Glomerular endothelial cell (primary cell): Measurements from ENCODE around the gene FAM13B. TPM values are rescaled to one million over a fixed set of nuclear protein-coding genes. Genes with fewer than 3 reads are reported as not detected.
"Not testable (repeated sequence)": the region's sequence is repeated elsewhere in the genome, so short reads cannot be mapped to it uniquely, and the experiment has no call there.

Experiments used
- DNase-seq: peaks from one replicate; pipeline ENCODE4 v3.0.0-alpha.2; 2011; ENCODE audit warnings: low read depth, low spot score; ENCODE audit errors: extremely low read depth
- total RNA-seq: library from RNA; depleted of rRNA; stranded (reverse); fragments of >200 nt; gene quantifications from 2 replicates; pipeline ENCODE4 v1.2.3, GENCODE V29; 2015

Gene FAM13B
- total RNA-seq, 1 donor from 2014 or later: 16.2 TPM

DNA sequence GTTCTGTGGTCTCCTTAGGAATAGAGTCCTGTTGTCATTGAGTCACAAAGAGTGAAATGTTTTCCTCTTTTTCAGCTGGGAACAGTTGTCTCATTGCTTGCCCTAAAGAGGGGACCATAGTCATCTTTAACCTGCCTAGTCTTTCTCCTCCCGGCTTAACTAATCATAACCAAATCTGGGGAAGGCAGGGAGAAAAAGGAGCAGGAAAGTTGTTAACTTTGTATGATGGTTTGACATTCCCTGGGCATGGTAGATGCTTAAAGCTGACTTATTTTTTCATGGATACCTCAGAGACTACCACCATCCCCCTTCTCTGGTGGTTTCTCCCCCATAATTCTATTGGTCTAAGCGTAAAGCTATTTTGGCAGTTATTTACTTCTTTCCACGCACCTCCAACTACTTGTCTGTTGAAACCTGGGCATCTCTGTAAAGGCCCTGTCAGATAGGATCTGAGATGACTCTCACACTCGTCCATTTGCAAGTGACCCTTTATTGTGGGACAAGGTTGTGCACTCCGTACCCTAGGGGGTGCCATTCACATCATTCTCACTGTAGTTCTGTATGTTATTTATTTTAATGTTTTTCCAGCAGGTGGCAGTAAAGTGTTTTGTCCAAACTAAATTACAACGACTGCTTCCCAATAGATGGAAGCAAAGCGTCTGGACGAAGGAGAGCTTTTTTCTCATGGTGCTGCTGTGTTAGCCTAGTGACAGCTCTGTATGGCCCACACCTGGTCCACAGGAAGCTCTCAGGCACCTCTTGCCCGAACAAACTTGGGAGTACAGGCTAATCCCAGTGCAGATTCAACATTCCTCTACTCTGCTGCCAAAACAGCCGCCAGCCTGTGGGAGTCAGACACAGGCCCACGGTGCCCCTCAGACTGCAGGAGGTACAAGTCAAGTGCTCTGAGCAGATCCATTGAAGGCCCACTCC lies 3.0 kb upstream of the FAM13B start:
- peak; percentile 87 for DNase-seq

DNA sequence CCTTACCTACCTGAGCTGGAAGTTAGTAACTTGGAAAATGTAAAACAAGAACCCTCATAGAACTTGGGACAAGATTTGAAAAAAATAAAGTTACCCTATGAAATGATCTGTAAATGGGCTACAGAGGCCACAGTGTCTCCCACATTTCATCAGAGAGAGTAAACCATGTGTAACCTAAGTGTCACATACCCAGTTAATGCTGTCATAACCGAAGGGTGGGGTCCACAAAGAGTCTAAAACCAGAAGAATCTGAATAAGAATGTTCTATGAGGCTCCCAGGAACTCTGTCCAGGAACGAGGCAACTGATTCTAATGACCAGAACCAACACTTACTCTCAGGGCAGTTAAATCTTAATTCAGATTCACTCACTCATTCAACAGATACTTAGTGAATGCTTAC lies 1.0 kb upstream of the FAM13B start:
- no peak for DNase-seq

DNA sequence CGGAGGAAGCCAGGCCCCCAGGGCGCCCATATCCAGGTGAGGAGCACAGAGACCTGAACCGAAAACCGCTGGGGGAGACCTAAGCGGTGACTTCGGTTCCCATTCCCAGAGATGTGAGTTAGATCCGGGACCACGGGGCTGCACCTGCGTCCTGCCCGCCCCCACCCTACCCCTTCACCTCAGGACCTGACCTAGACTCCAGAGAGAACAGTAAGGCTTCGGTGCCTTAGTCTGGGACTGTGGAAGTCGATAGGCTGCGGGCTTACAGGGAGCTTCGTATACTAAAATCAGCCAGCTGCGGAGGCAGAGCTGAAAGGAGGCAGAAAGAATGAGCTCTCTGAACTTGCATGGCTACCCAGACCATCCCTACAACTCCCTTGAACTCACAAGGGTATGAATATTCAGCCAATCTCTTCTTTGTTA lies 518 bp upstream of the FAM13B start:
- no peak for DNase-seq

DNA sequence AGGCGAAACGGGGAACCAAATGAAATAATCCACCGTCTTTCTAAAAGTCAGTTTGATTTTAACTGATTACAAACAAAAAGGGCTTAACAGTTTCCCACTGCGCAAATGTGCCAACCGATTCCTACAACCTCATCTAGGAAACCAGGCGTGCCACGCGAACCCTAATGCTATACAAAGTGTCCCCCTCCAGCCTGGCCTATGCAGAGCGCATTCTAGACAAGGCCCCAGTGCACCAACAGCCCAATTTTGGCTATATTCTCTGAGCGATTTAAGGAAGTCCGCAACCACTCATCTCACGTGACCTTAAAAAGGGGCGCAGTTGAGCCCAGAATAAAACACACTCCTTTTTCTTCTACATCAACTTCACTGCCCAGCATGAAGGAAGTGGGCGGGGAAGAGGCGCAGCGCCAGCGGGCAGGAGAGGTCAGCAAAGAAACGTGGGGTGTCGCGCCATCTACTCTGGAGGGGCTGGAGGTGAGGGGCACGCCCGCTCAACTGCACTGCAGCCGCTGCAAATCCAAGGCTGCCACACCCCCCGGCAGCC lies 779 bp downstream of the FAM13B start:
- DNase-seq: no peak

DNA sequence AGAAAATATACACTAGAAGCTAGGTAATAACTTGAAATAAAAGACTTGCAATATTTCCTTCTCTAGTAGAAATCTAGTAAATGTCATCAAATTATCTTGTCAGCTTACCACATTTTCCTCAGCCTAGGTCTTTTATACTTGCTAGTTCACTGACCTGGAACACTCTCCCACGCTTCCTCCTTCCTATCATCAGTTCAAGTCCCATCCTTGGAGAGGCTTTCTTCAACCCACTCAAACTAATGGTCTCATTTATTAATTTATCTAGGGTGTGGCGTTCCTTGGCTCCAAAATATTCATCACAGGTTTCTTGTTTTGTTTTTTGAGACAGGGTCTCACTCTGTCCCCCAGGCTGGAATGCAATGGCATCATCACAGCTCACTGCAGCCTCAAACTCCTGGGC lies 2.9 kb downstream of the FAM13B start:
- DNase-seq: no peak

DNA sequence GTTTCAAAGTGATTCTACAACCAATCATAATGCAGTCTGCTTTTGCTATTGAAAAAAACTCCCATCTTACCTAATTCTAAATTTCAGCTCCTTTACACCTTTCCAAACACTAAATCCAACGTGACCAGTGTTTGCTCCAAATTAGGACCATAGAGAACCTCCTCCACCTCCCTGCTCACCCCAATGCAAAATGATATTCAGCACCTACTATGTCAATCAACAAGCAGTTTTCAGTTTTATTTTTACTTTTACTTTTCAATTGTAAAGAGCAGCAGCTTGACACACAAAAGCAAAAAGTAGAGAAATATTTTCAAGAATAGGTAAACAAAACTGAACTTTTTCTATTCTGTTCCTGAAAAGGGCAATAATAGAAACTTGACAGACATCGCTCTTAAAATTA lies 3.4 kb downstream of the FAM13B start:
- DNase-seq: no peak

DNA sequence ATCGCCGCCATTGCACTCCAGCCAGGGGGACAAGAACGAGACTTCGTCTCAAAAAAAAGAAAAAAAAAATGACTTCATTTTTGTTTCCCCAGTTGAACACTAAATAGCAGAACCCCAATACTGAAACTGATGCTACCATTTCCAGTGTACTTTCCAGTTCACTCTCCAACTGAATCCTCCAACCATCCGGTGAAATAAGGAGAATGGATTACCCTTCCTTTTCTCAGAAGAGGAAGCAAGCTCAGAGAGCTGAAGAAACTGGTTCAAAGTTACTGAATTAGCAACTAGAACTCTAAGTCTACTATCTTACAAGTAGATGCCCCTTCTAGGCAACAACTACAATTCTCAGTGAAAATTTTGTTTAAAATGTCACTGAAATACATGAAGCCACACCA lies 3.9 kb downstream of the FAM13B start:
- no peak for DNase-seq

DNA sequence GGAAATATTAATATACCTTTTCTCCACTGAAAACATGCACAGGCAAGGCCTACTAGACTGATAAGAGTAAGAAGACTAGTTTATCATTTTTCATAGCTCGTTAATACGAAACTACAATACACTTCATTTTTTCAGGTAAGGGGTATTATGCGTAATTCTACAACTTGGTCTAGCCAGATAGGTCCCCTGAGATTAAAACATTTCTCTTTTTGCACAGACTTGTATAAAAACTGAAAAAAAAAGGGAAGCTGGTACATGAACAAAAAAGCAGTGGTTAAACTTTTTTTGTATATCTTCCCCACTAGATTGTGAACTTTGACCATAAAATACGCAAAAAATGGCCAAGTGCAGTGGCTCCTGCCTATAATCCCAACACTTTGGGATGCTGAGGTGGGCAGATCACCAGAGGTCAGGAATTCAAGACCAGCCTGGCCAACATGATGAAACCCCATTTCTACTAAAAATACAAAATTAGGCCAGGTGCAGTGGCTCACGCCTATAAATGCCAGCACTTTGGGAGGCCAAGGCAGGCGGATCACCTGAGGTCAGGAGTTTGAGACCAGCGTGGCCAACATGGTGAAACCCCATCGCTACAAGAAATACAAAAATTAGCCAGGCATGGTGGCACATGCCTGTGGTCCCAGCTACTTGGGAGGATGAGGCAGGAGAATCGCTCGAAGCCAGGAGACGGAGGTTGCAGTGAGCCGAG lies 4.5 kb downstream of the FAM13B start:
- DNase-seq: not testable (repeated sequence)

DNA sequence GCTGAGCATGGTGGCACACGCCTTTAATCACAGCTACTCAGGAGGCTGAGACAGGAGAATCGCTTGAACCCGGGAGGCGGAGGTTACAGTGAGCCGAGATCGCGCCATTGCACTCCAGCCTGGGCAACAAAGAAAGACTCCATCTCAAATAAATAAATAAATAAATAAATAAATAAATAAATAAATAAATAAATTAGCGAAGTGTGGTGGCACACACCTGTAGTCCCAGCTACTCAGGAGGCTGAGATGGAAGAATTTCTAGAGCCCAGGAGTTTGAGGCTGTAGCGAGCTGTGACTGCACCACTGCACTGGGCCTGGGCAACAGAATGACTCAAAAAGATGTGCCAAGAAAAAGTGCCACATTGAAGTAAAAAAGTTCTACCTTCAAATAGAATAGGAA lies 6.1 kb downstream of the FAM13B start:
- not testable (repeated sequence) for DNase-seq

DNA sequence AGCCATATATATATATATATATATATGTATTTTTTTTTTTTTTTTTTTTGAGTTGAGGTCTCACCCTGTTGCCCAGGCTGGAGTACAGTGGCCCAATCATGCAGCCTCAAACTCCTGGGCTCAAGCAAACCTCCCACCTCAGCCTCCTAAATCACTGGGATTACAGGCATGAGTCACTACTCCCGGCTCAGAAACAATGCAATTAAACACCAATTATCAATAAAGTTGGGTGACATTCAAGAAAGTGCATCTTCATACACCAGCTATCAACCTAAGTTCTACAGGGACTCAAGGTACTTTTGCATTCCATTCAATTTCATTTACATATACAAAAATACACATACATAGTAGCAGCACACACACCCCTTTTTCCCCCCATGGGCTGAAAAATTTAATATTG lies 7.6 kb downstream of the FAM13B start:
- no peak for DNase-seq

DNA sequence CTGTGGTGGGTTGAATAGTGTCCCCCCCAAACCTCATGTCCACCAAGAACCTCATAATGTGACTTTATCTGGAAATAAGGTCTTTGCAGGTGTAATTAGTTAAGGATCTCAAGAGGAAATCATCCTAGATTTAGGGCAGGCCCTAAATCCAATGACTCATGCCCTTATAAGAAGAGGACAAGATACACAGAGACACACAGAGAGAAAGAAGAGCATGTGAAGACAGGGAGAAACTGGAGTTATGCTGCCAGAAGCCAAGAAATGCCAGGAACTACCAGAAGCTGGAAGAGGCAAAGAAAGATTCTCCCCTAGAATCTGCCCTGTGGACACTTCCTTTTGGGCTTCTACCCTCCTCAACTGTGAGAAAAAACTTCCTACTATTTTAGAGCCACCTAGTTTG lies 8.8 kb downstream of the FAM13B start:
- no peak for DNase-seq

DNA sequence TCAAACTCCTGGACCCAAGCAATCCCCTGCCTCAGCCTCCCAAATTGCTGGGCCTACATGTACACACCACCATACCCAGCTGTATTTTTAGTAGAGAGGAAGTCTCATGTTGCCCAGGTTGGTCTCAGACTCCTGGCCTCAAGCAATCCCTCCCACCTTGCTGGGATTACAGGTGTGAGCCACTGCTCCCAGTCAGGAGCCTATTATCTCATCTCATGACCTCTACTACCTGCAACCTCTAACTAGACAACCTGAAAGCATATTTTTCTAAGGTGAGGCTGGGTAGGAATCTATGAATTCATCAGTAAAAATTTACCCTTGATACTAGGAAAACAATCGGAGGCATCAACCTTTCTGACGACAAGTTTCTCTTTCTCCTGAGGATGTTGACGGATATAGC lies 10.0 kb downstream of the FAM13B start:
- no peak for DNase-seq

DNA sequence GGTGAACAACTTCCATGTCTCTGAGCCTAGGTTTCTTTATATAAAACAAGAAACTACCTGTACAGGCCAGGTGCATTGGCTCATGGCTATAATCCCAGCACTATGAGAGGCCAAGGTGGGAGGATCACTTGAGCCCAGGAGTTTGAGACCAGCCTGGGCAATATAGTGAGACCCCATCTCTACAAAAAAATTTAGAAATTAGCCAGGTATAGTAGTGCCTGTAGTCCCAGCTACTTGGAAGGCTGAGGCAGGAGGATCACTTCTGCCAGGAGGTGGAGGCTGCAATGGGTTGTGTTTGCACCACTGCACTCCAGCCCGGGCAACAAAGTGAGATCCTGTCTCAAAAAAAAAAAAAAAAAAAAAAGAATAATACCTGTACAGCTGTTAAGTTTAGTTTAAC lies 11.1 kb downstream of the FAM13B start:
- DNase-seq: no peak

DNA sequence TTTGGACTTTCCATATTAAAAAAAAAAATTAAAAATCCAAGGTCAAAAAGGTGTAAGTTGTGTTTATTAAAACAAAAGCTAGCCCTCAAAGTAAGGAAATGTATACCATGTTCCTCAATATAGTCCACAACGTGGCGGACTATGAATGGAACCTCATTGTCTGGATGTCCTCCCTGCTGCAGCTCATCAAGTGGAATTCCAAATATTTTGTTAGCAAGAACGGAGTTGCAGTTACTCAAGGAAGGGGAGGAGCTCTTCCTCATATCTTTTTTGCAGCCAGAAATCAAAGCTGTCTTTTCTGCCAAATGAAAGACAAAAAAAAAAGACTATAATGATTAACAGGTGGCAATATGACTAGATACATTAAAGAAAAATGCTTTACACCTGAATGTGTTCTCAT lies 14.0 kb downstream of the FAM13B start:
- no peak for DNase-seq

DNA sequence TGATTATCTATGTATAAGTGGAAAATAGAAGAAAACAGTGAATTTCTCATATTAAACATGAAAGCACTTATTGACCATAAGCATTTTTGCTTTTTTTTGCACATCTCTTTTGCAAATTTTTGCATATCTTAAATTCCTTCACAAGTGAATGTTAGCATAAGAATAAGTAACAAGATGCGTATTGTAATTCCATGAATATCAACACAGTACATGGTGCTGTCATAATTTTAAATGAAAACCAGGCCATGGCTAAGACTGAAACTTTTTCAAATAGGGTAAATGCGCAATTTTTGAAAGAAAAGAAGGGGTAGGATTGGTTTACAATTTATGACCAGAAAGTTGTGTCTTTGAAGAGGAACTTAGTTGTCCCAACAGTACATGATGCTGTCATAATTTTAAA lies 17.0 kb downstream of the FAM13B start:
- DNase-seq: no peak

DNA sequence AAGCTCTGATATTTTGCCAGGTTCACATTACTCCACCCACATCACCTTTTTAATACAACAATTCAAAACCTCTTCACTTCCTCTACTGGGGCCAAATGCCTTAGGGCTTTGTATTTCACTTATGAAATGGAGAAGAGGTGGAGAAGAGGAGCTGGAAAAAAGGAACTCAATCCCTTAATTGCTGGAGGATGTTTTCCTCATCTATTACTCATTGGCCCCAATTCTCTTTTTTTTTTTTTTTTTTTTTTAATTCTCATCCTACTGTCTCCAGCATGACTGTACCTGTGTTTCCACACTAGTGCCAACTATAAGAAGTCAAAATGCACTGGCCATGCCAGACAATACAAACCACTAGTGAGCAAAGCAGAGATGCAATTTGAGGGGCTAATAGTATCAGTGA lies 20.9 kb downstream of the FAM13B start:
- DNase-seq: no peak

DNA sequence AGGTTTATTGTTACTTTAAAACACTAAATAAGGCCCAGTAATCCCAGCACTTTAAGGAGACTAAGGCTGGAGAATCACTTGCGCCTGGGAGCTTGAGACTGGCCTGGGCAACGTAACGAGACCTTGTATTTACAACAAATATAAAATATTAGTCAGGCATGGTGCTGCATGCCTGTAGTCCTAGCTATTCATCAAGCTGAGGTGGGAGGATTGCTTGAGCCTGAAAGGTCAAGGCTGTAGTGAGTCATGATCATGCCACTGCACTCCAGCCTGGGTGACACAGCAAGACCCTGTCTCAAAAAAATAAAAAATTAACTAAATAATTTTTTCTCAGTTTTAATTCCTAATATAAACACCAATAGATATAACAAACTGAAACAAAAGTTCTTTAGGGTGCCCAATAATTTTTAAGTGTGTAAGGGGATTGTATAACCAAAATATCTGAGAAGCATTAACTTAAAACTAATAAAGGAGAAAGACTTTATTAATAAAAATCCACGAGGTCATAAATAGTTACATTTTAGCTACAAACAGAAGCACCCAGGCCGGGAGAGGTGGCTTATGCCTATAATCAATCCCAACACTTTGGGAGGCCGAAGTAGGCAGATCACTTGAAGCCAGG lies 32.7 kb downstream of the FAM13B start:
- DNase-seq: no peak

DNA sequence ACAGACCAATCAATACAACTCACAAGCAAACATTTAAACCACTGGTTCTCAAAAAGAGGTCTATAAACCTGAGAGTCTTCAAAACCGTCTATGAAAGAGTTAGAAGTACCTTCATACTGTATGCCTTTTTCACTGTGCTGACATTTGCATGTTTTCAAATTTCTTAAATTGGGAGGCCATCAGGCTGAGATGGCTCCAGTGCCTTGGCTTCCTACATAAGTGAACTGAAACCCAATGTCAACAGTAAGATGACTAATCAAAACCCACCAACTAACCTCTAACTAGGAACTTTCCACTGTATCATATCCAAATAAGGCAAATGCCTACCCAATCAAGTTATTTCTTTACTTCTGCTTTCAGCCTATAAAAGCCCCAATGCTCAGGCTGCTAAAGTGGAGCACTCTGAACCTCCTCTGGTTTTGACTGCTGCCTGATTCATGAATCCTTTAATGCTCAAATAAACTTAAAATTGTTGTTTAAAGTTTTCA lies 35.1 kb downstream of the FAM13B start:
- no peak for DNase-seq

DNA sequence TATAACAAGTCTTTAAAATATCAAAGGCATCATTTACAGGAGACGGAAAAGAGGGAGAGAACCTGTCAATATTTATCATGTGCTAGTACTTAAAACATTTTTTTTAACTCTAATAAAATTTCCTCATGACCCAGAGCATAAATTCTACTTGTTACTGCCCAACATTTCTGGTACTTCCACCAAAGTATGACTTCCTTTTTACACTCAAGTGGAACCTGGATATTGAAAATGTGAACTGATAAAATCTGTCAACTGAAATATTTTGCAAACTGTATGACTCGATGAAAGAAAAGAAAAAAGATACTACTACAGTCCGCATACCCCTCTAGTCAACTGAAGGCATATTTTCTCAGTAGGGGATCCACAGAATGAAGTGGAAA lies 37.1 kb downstream of the FAM13B start:
- DNase-seq: no peak

DNA sequence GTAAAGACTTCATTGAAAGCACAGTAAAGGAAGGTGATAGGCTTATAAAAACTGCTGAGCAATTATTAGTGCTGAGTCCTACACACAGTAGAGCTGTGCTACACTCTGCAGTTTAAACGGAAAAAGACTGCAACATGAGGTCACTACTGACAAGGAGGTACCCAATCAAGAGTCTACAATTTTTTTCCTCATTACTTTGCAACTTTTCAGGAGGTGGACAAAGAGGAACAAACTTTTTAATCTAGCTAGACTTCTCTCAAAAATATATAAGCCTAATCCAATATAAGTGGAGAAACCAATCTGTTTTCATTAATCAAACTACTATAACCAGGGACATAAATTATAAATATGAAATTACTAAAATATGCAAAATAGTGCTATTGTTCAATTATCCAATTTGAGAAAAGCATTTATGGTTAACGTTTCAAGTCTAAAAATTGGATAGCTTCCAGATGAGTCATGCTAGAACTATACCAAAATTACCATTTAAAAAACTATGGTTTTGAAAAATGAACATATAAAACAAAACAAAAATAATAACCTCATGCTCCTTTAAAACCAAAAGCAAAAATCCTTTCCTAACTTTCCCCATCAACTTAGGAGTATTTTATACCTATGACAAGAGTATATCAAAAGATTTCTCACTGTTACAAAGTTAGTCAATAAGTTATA lies 37.7 kb downstream of the FAM13B start:
- DNase-seq: peak; percentile 60

DNA sequence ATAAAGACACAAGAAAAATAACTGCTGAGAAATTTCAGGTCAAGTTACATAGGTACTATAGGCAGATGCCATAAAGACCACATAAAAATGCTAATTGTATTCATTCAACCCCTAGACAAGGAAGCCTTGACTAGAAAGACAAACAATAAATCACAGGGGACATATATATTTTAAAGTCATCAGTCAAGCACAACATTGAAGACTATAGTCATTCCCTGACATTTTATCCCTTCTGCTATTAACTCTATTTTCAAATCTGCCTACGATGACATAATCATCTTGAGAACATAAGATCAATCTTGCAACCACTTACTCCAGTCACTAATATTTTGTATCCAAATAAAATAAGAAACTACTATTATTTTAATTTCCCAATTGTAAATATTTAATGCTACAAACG lies 38.3 kb downstream of the FAM13B start:
- no peak for DNase-seq
